MG63 (cell line): ENCODE results near the gene FAM83G. TPM values are rescaled to one million over a fixed set of nuclear protein-coding genes. Genes with fewer than 3 reads are reported as not detected.
"Not testable (repeated sequence)": the region's sequence is repeated elsewhere in the genome, so short reads cannot be mapped to it uniquely, and the experiment has no call there.

ENCODE experiments used
- DNase-seq: peaks from one replicate; pipeline ENCODE4 v3.0.0-alpha.2; 2020
- H3K27me3 ChIP-seq: fragments of 250-450 bp; sonication (Bioruptor Pico); 2 replicates; pipeline ENCODE4 v1.5.1; 2020; ENCODE audit warnings: mild to moderate bottlenecking, moderate library complexity
- H3K36me3 ChIP-seq: fragments of 250-450 bp; sonication (Bioruptor Pico); 2 replicates; pipeline ENCODE4 v1.5.1; 2020; ENCODE audit warnings: mild to moderate bottlenecking, moderate library complexity
- H3K4me3 ChIP-seq: fragments of 250-450 bp; sonication (Bioruptor Pico); 2 replicates; pipeline ENCODE4 v1.5.1; 2020; ENCODE audit warnings: mild to moderate bottlenecking, moderate library complexity
- H3K9me3 ChIP-seq: fragments of 250-450 bp; sonication (Bioruptor Pico); 2 replicates; pipeline ENCODE4 v1.5.1; 2020; ENCODE audit warnings: mild to moderate bottlenecking, moderate library complexity
- total RNA-seq: library from RNA; depleted of rRNA; stranded (reverse); fragments of >200 nt; shearing (Covaris generic); gene quantifications from 2 replicates; pipeline ENCODE4 v1.2.3, GENCODE V29; 2014; ENCODE audit warnings: low replicate concordance; rRNA removed

Gene FAM83G
- total RNA-seq, 1 experiment from 2014 or later: 4.9 TPM

- no peak for DNase-seq
- Histone ChIP-seq H3K36me3 (no peaks in the 10 kb centered on the region), H3K9me3 (no peaks in the 10 kb centered on the region), H3K27me3 (no peaks in the 10 kb centered on the region), H3K4me3 (no peak overlapping the region)
Observed at GRCh38 chr17:18933102-18934058, 71.2 kb downstream of the FAM83G start.

GRCh38 chr17:18932360-18933055 lies 72.1 kb downstream of the FAM83G start:
- no peaks in the 10 kb centered on the region for H3K36me3 ChIP-seq
- H3K9me3 ChIP-seq: no peaks in the 10 kb centered on the region
- H3K4me3 ChIP-seq: no peak overlapping the region
- no peaks in the 10 kb centered on the region for H3K27me3 ChIP-seq
- DNase-seq: no peak

GRCh38 chr17:18928628-18929125 lies 75.9 kb downstream of the FAM83G start:
- H3K36me3 ChIP-seq: no peaks in the 10 kb centered on the region
- no peaks in the 10 kb centered on the region for H3K27me3 ChIP-seq

DNA sequence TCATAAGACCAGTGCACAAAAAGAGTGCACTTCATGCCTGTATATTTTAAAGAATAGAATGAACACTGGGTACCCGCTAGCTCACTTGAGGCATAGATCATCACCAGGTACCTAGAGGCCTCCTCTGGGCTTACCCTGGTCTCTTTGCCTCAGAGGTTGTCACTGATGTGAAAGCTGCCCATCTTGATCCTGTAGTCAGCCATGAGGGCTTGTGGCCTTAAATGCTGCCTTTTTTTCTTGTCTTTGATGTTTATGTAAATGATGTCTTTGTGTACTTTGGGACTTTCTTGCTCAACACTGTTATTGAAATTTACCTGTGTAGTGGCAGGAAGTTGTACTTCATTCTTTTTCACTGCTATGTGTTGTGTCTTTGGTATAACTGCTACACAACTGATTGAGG lies 79.4 kb downstream of the FAM83G start:
- DNase-seq: no peak
- no peak overlapping the region for H3K4me3 ChIP-seq
- H3K27me3 ChIP-seq: no peaks in the 10 kb centered on the region
- H3K9me3 ChIP-seq: no peaks in the 10 kb centered on the region
- no peaks in the 10 kb centered on the region for H3K36me3 ChIP-seq

More at GRCh38 chr17:18928628-18929125, 75.9 kb downstream of the FAM83G start:
- Histone ChIP-seq H3K4me3 (no peak overlapping the region), H3K9me3 (no peaks in the 10 kb centered on the region)
- no peak for DNase-seq

DNA sequence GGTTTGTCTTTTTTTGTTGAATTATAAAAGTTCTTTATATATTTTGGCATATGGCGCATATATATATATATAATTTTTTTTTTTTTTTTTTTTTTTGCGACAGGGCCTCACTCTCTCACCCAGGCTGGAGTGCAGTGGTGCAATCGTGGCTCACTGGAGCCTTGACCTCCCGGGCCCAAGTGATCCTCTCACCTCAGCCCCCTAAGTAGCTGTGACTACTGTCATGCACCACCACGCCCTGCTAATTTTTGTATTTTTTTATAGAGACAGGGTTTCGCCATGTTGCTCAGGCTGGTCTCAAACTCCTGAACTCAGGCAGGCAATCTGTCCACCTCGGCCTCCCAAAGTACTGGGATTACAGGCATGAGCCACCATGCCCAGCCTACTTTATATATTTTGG lies 82.0 kb downstream of the FAM83G start:
- H3K4me3 ChIP-seq, H3K27me3 ChIP-seq, DNase-seq, H3K36me3 ChIP-seq, H3K9me3 ChIP-seq: not testable (repeated sequence)

- Histone ChIP-seq H3K4me3 (no peak overlapping the region), H3K36me3 (no peaks in the 10 kb centered on the region), H3K9me3 (no peaks in the 10 kb centered on the region), H3K27me3 (no peaks in the 10 kb centered on the region)
- no peak for DNase-seq
Observed at GRCh38 chr17:18921912-18922451, 82.6 kb downstream of the FAM83G start.

- Histone ChIP-seq H3K9me3 (no peaks in the 10 kb centered on the region), H3K4me3 (no peak overlapping the region), H3K27me3 (no peaks in the 10 kb centered on the region), H3K36me3 (no peaks in the 10 kb centered on the region)
- DNase-seq: no peak
Observed at GRCh38 chr17:18921485-18921884, 83.1 kb downstream of the FAM83G start.

DNA sequence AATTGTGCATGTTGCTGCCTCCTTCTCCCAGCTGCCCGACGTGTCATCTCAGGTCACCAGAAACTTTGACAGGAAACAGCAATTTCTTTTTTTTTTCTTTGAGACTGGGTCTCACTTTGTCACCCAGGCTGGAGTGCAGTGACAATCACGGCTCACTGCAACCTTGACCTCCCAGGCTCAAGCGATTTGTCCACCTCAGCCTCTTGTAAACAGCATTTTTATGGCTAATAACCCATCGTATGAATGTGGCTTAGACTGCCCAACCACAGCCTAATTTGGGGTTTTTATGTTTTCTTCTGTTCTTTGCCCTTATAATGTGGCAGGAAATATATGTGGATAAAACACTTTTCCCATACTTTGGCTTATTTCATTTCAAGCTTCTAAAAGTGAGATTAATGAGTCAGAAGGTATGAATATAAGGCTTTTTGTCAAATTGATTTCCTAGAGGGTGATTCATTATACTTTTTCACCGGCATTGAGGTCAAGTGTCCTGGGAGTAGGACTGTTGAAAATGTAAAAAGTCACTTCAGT lies 83.6 kb downstream of the FAM83G start:
- Histone ChIP-seq H3K36me3 (no peaks in the 10 kb centered on the region), H3K27me3 (no peaks in the 10 kb centered on the region), H3K9me3 (no peaks in the 10 kb centered on the region), H3K4me3 (no peak overlapping the region)
- no peak for DNase-seq

- H3K4me3 ChIP-seq: no peak overlapping the region
Observed at GRCh38 chr17:18919963-18920362, 84.6 kb downstream of the FAM83G start.

More at GRCh38 chr17:18919963-18920362, 84.6 kb downstream of the FAM83G start:
- H3K36me3 ChIP-seq: no peaks in the 10 kb centered on the region
- no peak for DNase-seq
- H3K27me3 ChIP-seq: no peaks in the 10 kb centered on the region
- H3K9me3 ChIP-seq: no peaks in the 10 kb centered on the region

Other genes with a start within 250 kb of the FAM83G start
- gene TVP23B, start 223.6 kb downstream of the FAM83G start, total RNA-seq: 40.0 and 47.0 TPM in 2 replicates
- 19.0 and 24.0 TPM in 2 replicates for gene PRPSAP2, start 146.6 kb downstream of the FAM83G start, total RNA-seq
- not detected in 2 replicates for gene SLC5A10, start 52.6 kb downstream of the FAM83G start, total RNA-seq
- not detected in 2 replicates for gene GRAP, start 42.2 kb upstream of the FAM83G start, total RNA-seq
- not detected in 2 replicates for gene GRAPL, start 122.8 kb upstream of the FAM83G start, total RNA-seq
- 16.4 and 31.6 TPM in 2 replicates for gene EPN2, start 232.6 kb upstream of the FAM83G start, total RNA-seq